ENCODE results near the gene RENBP. TPM values are rescaled to one million over a fixed set of nuclear protein-coding genes. Genes with fewer than 3 reads are reported as not detected.

RENBP gene
- total RNA-seq, 1 donor from 2014 or later, result 13.4 TPM

- peak overlapping the region; percentile 100 for H3K27ac Mint-ChIP-seq (ENCODE audit: unreplicated experiment)
- no peak overlapping the region for H3K4me3 Mint-ChIP-seq (ENCODE audit: unreplicated experiment)
- H3K27me3 Mint-ChIP-seq (ENCODE audit: low read depth), result no peaks in the 10 kb centered on the region
- H3K4me1 Mint-ChIP-seq (ENCODE audit: low read depth), result peaks cover 39% of the 10 kb centered on the region
- H3K9me3 Mint-ChIP-seq (ENCODE audit: low read depth), result no peaks in the 10 kb centered on the region
- peaks cover 3% of the 10 kb centered on the region for H3K36me3 Mint-ChIP-seq (ENCODE audit: low read depth)
- DNase-seq (ENCODE audit: low spot score), result no peak
- no peak for TF ChIP-seq CTCF (IDR thresholded peaks at IDR 0.05)
These were observed 22.5 kb upstream of the RENBP start for GRCh38 chrX:153966841-153967535.

GRCh38 chrX:153966283-153966688 is 21.8 kb upstream of the RENBP start:
- Mint-ChIP-seq H3K27ac (ENCODE audit: unreplicated experiment) (peak overlapping the region; percentile 41), H3K9me3 (ENCODE audit: low read depth) (no peaks in the 10 kb centered on the region), H3K27me3 (ENCODE audit: low read depth) (no peaks in the 10 kb centered on the region), H3K4me3 (ENCODE audit: unreplicated experiment) (no peak overlapping the region), H3K36me3 (ENCODE audit: low read depth) (peaks cover 4% of the 10 kb centered on the region), H3K4me1 (ENCODE audit: low read depth) (peaks cover 39% of the 10 kb centered on the region)
- no peak for TF ChIP-seq CTCF (IDR thresholded peaks at IDR 0.05)
- no peak for DNase-seq (ENCODE audit: low spot score)

GRCh38 chrX:153965406-153965805 is 21.0 kb upstream of the RENBP start:
- TF ChIP-seq CTCF (IDR thresholded peaks at IDR 0.05), result no peak
- no peaks in the 10 kb centered on the region for H3K9me3 Mint-ChIP-seq (ENCODE audit: low read depth)
- H3K4me1 Mint-ChIP-seq (ENCODE audit: low read depth), result peaks cover 39% of the 10 kb centered on the region
- H3K27me3 Mint-ChIP-seq (ENCODE audit: low read depth), result no peaks in the 10 kb centered on the region
- H3K36me3 Mint-ChIP-seq (ENCODE audit: low read depth), result peaks cover 11% of the 10 kb centered on the region
- H3K4me3 Mint-ChIP-seq (ENCODE audit: unreplicated experiment), result no peak overlapping the region
- no peak overlapping the region for H3K27ac Mint-ChIP-seq (ENCODE audit: unreplicated experiment)
- no peak for DNase-seq (ENCODE audit: low spot score)

DNA sequence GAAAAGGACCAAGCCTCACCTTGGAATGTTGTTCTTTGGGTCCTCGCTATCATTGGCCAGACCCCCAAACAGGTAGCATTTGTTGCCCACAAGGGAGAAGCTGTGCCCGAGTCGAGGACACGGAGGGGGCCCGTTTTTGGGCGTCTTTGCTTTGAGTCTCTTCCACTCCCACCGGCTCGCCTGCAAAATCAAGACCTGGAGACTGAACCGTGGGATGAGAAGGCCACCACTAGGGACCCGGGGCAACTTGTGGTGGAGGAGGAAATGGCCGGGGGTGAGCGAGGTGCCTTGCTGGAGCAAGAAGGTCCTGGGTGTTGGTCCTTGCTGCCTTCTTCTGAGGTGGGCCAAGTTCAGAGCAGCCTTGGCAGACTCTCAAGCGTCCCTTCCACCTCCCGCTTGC is 19.7 kb upstream of the RENBP start:
- Mint-ChIP-seq H3K36me3 (ENCODE audit: low read depth) (peaks cover 16% of the 10 kb centered on the region), H3K4me3 (ENCODE audit: unreplicated experiment) (no peak overlapping the region), H3K27ac (ENCODE audit: unreplicated experiment) (no peak overlapping the region), H3K4me1 (ENCODE audit: low read depth) (peaks cover 33% of the 10 kb centered on the region), H3K27me3 (ENCODE audit: low read depth) (no peaks in the 10 kb centered on the region), H3K9me3 (ENCODE audit: low read depth) (no peaks in the 10 kb centered on the region)
- no peak for TF ChIP-seq CTCF (IDR thresholded peaks at IDR 0.05)
- DNase-seq (ENCODE audit: low spot score), result no peak

- Mint-ChIP-seq H3K4me3 (ENCODE audit: unreplicated experiment) (no peak overlapping the region), H3K27me3 (ENCODE audit: low read depth) (no peaks in the 10 kb centered on the region), H3K9me3 (ENCODE audit: low read depth) (no peaks in the 10 kb centered on the region), H3K27ac (ENCODE audit: unreplicated experiment) (no peak overlapping the region), H3K4me1 (ENCODE audit: low read depth) (peaks cover 27% of the 10 kb centered on the region), H3K36me3 (ENCODE audit: low read depth) (peaks cover 16% of the 10 kb centered on the region)
- no peak for DNase-seq (ENCODE audit: low spot score)
- no peak for TF ChIP-seq CTCF (IDR thresholded peaks at IDR 0.05)
These were observed 19.1 kb upstream of the RENBP start for GRCh38 chrX:153963546-153963945.

Measured in chondrocyte (in vitro differentiated cells).